SU-DHL-6 (cell line): Measurements from ENCODE around the gene BTN3A1.
"Not testable (repeated sequence)": the region's sequence is repeated elsewhere in the genome, so short reads cannot be mapped to it uniquely, and the experiment has no call there.

Experiments used
- H2AFZ ChIP-seq: fragments of 200-600 bp; sonication (generic); 2 replicates; pipeline ENCODE4 v1.6.1; 2014; ENCODE audit warnings: low read depth, mild to moderate bottlenecking, moderate library complexity, mixed read lengths, antibody characterized with exemption, low read length; ENCODE audit not compliant: severe bottlenecking
- H3F3A ChIP-seq: fragments of 200-600 bp; shearing (Covaris generic); 2 replicates; pipeline ENCODE4 v1.6.0; 2016; ENCODE audit warnings: antibody characterized with exemption, mild to moderate bottlenecking; ENCODE audit not compliant: insufficient read depth
- H3K27ac ChIP-seq: fragments of 200-600 bp; sonication (generic); 2 replicates; pipeline ENCODE4 v1.5.1; 2016; ENCODE audit warnings: low read depth, mild to moderate bottlenecking, low read length, moderate library complexity, mixed read lengths
- H3K27me3 ChIP-seq: fragments of 200-600 bp; sonication (generic), shearing (Covaris generic); 2 replicates; pipeline ENCODE4 v1.6.0; 2014; ENCODE audit warnings: mild to moderate bottlenecking, low read length
- H3K36me3 ChIP-seq: fragments of 200-600 bp; sonication (generic); 2 replicates; pipeline ENCODE4 v1.6.1; 2014; ENCODE audit warnings: mild to moderate bottlenecking, low read length, mixed read lengths
- H3K4me2 ChIP-seq: fragments of 300-600, 200-600 bp; shearing (Covaris generic), sonication (generic); 2 replicates; pipeline ENCODE4 v1.6.0; 2014; ENCODE audit warnings: low read length, low read depth, mild to moderate bottlenecking; ENCODE audit not compliant: poor library complexity, severe bottlenecking
- H3K4me3 ChIP-seq: fragments of 200-600 bp; sonication (generic); 2 replicates; pipeline ENCODE4 v1.5.1; 2014; ENCODE audit warnings: antibody characterized with exemption, low read length, mild to moderate bottlenecking, mixed read lengths; ENCODE audit not compliant: insufficient read depth, poor library complexity, severe bottlenecking
- H3K79me2 ChIP-seq: fragments of 200-600 bp; sonication (generic); 2 replicates; pipeline ENCODE4 v1.6.1; 2014; ENCODE audit warnings: mild to moderate bottlenecking, low read length, moderate library complexity; ENCODE audit not compliant: insufficient read depth
- H3K9ac ChIP-seq: fragments of 200-600 bp; sonication (generic); 2 replicates; pipeline ENCODE4 v1.7.0; 2014; ENCODE audit warnings: mild to moderate bottlenecking, low read length
- H3K9me2 ChIP-seq: fragments of 200-600 bp; sonication (generic); replicated peaks from 2 replicates; pipeline ENCODE4 v1.6.1; 2014; ENCODE audit warnings: low read length; ENCODE audit not compliant: insufficient read depth
- H3K9me3 ChIP-seq: fragments of 200-600 bp; sonication (generic); 2 replicates; pipeline ENCODE4 v1.6.1; 2014; ENCODE audit warnings: low read length, mixed read lengths; ENCODE audit not compliant: insufficient read depth
- H4K20me1 ChIP-seq: fragments of 200-600 bp; sonication (generic); 2 replicates; pipeline ENCODE4 v1.6.1; 2014; ENCODE audit warnings: low read depth, mild to moderate bottlenecking, antibody characterized with exemption, low read length, moderate library complexity, mixed read lengths
- EZH2phosphoT487 ChIP-seq: fragments of 200-600 bp; sonication (generic), shearing (Covaris generic); conservative IDR thresholded peaks from 2 replicates; pipeline ENCODE4 v1.6.1; 2018; ENCODE audit warnings: mild to moderate bottlenecking, antibody characterized with exemption, low read length, moderate library complexity, mixed read lengths
- TF ChIP-seq, protein P1 (sequence below): fragments of 200-600 bp; sonication (generic); IDR thresholded peaks from one replicate; pipeline ENCODE4 v1.5.1; 2017; ENCODE audit warnings: antibody characterized with exemption, mild to moderate bottlenecking, low read length, moderate library complexity; ENCODE audit not compliant: insufficient read depth, poor library complexity, severe bottlenecking

Gene BTN3A1

DNA sequence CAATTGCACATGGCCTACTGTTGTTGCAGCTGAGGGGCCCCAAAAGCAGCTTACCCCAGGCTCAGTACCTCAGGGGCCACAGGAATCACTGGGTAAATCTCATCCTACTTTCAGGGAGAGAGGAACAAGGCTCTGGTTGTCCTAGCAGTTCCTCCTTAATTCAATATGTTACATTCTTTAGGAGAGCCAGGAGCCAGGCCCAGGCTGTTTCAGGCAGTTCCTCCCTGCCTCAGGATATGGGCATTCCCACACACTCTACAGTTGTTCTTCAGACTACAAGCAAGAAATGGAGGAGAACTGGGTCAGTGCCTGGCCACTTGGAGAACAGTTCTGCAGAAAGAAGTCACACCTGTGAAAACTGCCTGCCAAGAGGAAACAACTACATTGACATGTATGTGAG, 46.7 kb upstream of the BTN3A1 start:
- Histone ChIP-seq H3K79me2 (no peaks in the 10 kb centered on the region), H3K27ac (no peak overlapping the region), H3K36me3 (no peaks in the 10 kb centered on the region), H3K9me2 (no peaks in the 10 kb centered on the region), H3K9ac (no peak overlapping the region), H3K27me3 (no peaks in the 10 kb centered on the region), H2AFZ (no peak overlapping the region), H4K20me1 (no peaks in the 10 kb centered on the region), H3K9me3 (no peaks in the 10 kb centered on the region), H3K4me2 (no peak overlapping the region), H3K4me3 (no peak overlapping the region), H3F3A (no peaks in the 10 kb centered on the region)
- TF ChIP-seq, protein P1, sequence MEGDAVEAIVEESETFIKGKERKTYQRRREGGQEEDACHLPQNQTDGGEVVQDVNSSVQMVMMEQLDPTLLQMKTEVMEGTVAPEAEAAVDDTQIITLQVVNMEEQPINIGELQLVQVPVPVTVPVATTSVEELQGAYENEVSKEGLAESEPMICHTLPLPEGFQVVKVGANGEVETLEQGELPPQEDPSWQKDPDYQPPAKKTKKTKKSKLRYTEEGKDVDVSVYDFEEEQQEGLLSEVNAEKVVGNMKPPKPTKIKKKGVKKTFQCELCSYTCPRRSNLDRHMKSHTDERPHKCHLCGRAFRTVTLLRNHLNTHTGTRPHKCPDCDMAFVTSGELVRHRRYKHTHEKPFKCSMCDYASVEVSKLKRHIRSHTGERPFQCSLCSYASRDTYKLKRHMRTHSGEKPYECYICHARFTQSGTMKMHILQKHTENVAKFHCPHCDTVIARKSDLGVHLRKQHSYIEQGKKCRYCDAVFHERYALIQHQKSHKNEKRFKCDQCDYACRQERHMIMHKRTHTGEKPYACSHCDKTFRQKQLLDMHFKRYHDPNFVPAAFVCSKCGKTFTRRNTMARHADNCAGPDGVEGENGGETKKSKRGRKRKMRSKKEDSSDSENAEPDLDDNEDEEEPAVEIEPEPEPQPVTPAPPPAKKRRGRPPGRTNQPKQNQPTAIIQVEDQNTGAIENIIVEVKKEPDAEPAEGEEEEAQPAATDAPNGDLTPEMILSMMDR: no peak
- no peak for TF ChIP-seq EZH2phosphoT487

DNA sequence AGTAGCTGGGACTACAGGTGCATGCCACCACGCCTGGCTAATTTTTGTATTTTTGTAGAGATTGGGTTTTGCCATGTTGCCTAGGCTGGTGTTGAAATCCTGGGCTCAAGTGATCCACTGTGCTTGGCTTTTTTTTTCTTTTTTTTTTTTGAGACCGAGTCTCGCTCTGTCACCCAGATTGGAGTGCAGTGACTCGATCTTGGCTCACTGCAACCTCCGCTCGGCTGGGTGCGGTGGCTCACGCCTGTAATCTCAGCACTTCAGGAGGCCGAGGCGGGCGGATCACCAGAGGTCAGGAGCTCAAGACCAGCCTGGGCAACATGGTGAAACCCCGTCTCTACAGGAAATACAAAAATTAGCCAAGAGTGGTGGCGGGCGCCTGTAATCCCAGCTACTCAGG, 44.5 kb upstream of the BTN3A1 start:
- not testable (repeated sequence) for H3K4me2 ChIP-seq, H3K4me3 ChIP-seq, H3K9ac ChIP-seq, H3K27ac ChIP-seq, H3K27me3 ChIP-seq, H3K9me2 ChIP-seq, H4K20me1 ChIP-seq, H2AFZ ChIP-seq, H3K36me3 ChIP-seq, H3F3A ChIP-seq, H3K79me2 ChIP-seq, H3K9me3 ChIP-seq

DNA sequence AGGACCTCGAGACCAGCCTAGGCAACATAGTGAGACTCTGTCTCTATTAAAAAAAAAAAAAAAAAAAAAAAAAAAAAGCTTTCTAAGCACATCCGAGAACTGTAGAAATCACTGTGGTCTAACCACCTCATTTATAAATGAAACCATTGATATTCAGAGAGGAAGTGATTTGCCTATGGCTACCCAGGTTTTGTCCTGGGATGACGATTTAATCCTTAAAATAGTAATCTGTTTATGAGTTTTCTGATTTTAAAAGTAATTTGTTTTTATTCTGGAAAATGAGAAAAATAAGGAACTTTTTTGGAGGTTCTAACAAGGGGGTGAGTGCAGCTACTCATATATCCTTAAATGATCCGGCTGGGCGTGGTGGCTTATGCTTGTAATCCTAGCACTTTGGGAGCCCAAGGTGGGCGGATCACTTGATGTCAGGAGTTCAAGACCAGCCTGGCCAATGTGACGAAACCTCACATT, 43.5 kb upstream of the BTN3A1 start:
- no peak for TF ChIP-seq EZH2phosphoT487
- TF ChIP-seq, protein P1: no peak
- Histone ChIP-seq H3K9ac (no peak overlapping the region), H4K20me1 (no peaks in the 10 kb centered on the region), H3K9me3 (no peaks in the 10 kb centered on the region), H3K27me3 (no peaks in the 10 kb centered on the region), H3K4me2 (no peak overlapping the region), H3K36me3 (no peaks in the 10 kb centered on the region), H3K9me2 (no peaks in the 10 kb centered on the region), H3K79me2 (no peaks in the 10 kb centered on the region), H3K27ac (no peak overlapping the region), H3F3A (no peaks in the 10 kb centered on the region), H2AFZ (no peak overlapping the region), H3K4me3 (no peak overlapping the region)

GRCh38 chr6:26359765-26360164, 42.3 kb upstream of the BTN3A1 start:
- Histone ChIP-seq H3K36me3 (no peaks in the 10 kb centered on the region), H2AFZ (no peak overlapping the region), H3F3A (no peaks in the 10 kb centered on the region), H3K27me3 (no peaks in the 10 kb centered on the region), H3K9me2 (no peaks in the 10 kb centered on the region), H3K9ac (no peak overlapping the region), H3K4me3 (no peak overlapping the region), H4K20me1 (no peaks in the 10 kb centered on the region), H3K27ac (no peak overlapping the region), H3K9me3 (no peaks in the 10 kb centered on the region), H3K79me2 (no peaks in the 10 kb centered on the region), H3K4me2 (no peak overlapping the region)
- TF ChIP-seq, protein P1: no peak
- TF ChIP-seq EZH2phosphoT487: no peak
